ENCODE data around the gene ISOC2.
"Not testable (repeated sequence)": the region's sequence is repeated elsewhere in the genome, so short reads cannot be mapped to it uniquely, and the experiment has no call there.

Gene ISOC2

GRCh38 chr19:55496820-55497219 lies 35.4 kb upstream of the ISOC2 start:
- H3K4me1 ChIP-seq (ENCODE audit: control insufficient read depth, insufficient read depth, low read length): peaks cover 23% of the 10 kb centered on the region
- not testable (repeated sequence) for H3K9ac ChIP-seq (ENCODE audit: low read length); H3K4me3 ChIP-seq (ENCODE audit: low read length); H3K27me3 ChIP-seq (replicated peaks; ENCODE audit: control insufficient read depth, insufficient read depth, low read length); DNase-seq (ENCODE audit: low read depth); H3K9me3 ChIP-seq (ENCODE audit: control insufficient read depth, low read length)
- H3K36me3 ChIP-seq (ENCODE audit: control insufficient read depth, insufficient read depth, low read length, severe bottlenecking): peaks cover 15% of the 10 kb centered on the region

GRCh38 chr19:55495646-55496349 lies 34.4 kb upstream of the ISOC2 start:
- Histone ChIP-seq H3K9ac (ENCODE audit: low read length) (peak overlapping the region; percentile 17), H3K9me3 (ENCODE audit: control insufficient read depth, low read length) (no peaks in the 10 kb centered on the region), H3K27me3 (replicated peaks; ENCODE audit: control insufficient read depth, insufficient read depth, low read length) (no peaks in the 10 kb centered on the region), H3K4me3 (ENCODE audit: low read length) (no peak overlapping the region), H3K36me3 (ENCODE audit: control insufficient read depth, insufficient read depth, low read length, severe bottlenecking) (peaks cover 11% of the 10 kb centered on the region), H3K4me1 (ENCODE audit: control insufficient read depth, insufficient read depth, low read length) (peaks cover 33% of the 10 kb centered on the region)
- DNase-seq (ENCODE audit: low read depth): no peak

GRCh38 chr19:55494172-55494761 lies 32.8 kb upstream of the ISOC2 start:
- Histone ChIP-seq H3K27me3 (replicated peaks; ENCODE audit: control insufficient read depth, insufficient read depth, low read length) (no peaks in the 10 kb centered on the region), H3K9me3 (ENCODE audit: control insufficient read depth, low read length) (no peaks in the 10 kb centered on the region), H3K4me3 (ENCODE audit: low read length) (peak overlapping the region; percentile 82), H3K4me1 (ENCODE audit: control insufficient read depth, insufficient read depth, low read length) (peaks cover 37% of the 10 kb centered on the region), H3K36me3 (ENCODE audit: control insufficient read depth, insufficient read depth, low read length, severe bottlenecking) (no peaks in the 10 kb centered on the region), H3K9ac (ENCODE audit: low read length) (peak overlapping the region; percentile 86)
- DNase-seq (ENCODE audit: low read depth): no peak

GRCh38 chr19:55493645-55494171 lies 32.3 kb upstream of the ISOC2 start:
- peak overlapping the region; percentile 82 for H3K4me3 ChIP-seq (ENCODE audit: low read length)

GRCh38 chr19:55493052-55493644 lies 31.7 kb upstream of the ISOC2 start:
- Histone ChIP-seq H3K27me3 (replicated peaks; ENCODE audit: control insufficient read depth, insufficient read depth, low read length) (no peaks in the 10 kb centered on the region), H3K4me3 (ENCODE audit: low read length) (peak overlapping the region; percentile 82), H3K9ac (ENCODE audit: low read length) (peak overlapping the region; percentile 86), H3K9me3 (ENCODE audit: control insufficient read depth, low read length) (no peaks in the 10 kb centered on the region), H3K36me3 (ENCODE audit: control insufficient read depth, insufficient read depth, low read length, severe bottlenecking) (no peaks in the 10 kb centered on the region), H3K4me1 (ENCODE audit: control insufficient read depth, insufficient read depth, low read length) (peaks cover 45% of the 10 kb centered on the region)
- DNase-seq (ENCODE audit: low read depth): no peak

More at GRCh38 chr19:55493645-55494171, 32.3 kb upstream of the ISOC2 start:
- H3K27me3 ChIP-seq (replicated peaks; ENCODE audit: control insufficient read depth, insufficient read depth, low read length): no peaks in the 10 kb centered on the region
- peak overlapping the region; percentile 86 for H3K9ac ChIP-seq (ENCODE audit: low read length)
- DNase-seq (ENCODE audit: low read depth): no peak
- H3K9me3 ChIP-seq (ENCODE audit: control insufficient read depth, low read length): no peaks in the 10 kb centered on the region
- no peaks in the 10 kb centered on the region for H3K36me3 ChIP-seq (ENCODE audit: control insufficient read depth, insufficient read depth, low read length, severe bottlenecking)
- H3K4me1 ChIP-seq (ENCODE audit: control insufficient read depth, insufficient read depth, low read length): peaks cover 40% of the 10 kb centered on the region

GRCh38 chr19:55492362-55492944 lies 31.0 kb upstream of the ISOC2 start:
- no peaks in the 10 kb centered on the region for H3K36me3 ChIP-seq (ENCODE audit: control insufficient read depth, insufficient read depth, low read length, severe bottlenecking)
- H3K4me1 ChIP-seq (ENCODE audit: control insufficient read depth, insufficient read depth, low read length): peaks cover 50% of the 10 kb centered on the region
- no peak overlapping the region for H3K9ac ChIP-seq (ENCODE audit: low read length)
- H3K9me3 ChIP-seq (ENCODE audit: control insufficient read depth, low read length): no peaks in the 10 kb centered on the region
- no peak for DNase-seq (ENCODE audit: low read depth)
- no peak overlapping the region for H3K4me3 ChIP-seq (ENCODE audit: low read length)
- no peaks in the 10 kb centered on the region for H3K27me3 ChIP-seq (replicated peaks; ENCODE audit: control insufficient read depth, insufficient read depth, low read length)

GRCh38 chr19:55491546-55492360 lies 30.3 kb upstream of the ISOC2 start:
- DNase-seq (ENCODE audit: low read depth): no peak
- Histone ChIP-seq H3K4me3 (ENCODE audit: low read length) (no peak overlapping the region), H3K9ac (ENCODE audit: low read length) (peak overlapping the region; percentile 59)

GRCh38 chr19:55490478-55491432 lies 29.3 kb upstream of the ISOC2 start:
- Histone ChIP-seq H3K4me3 (ENCODE audit: low read length) (no peak overlapping the region), H3K36me3 (ENCODE audit: control insufficient read depth, insufficient read depth, low read length, severe bottlenecking) (no peaks in the 10 kb centered on the region), H3K9ac (ENCODE audit: low read length) (peak overlapping the region; percentile 59), H3K4me1 (ENCODE audit: control insufficient read depth, insufficient read depth, low read length) (peaks cover 66% of the 10 kb centered on the region), H3K27me3 (replicated peaks; ENCODE audit: control insufficient read depth, insufficient read depth, low read length) (no peaks in the 10 kb centered on the region), H3K9me3 (ENCODE audit: control insufficient read depth, low read length) (no peaks in the 10 kb centered on the region)
- DNase-seq (ENCODE audit: low read depth): no peak

More at GRCh38 chr19:55491546-55492360, 30.3 kb upstream of the ISOC2 start:
- H3K9me3 ChIP-seq (ENCODE audit: control insufficient read depth, low read length): no peaks in the 10 kb centered on the region
- no peaks in the 10 kb centered on the region for H3K36me3 ChIP-seq (ENCODE audit: control insufficient read depth, insufficient read depth, low read length, severe bottlenecking)
- H3K27me3 ChIP-seq (replicated peaks; ENCODE audit: control insufficient read depth, insufficient read depth, low read length): no peaks in the 10 kb centered on the region
- H3K4me1 ChIP-seq (ENCODE audit: control insufficient read depth, insufficient read depth, low read length): peaks cover 57% of the 10 kb centered on the region

GRCh38 chr19:55489711-55490477 lies 28.5 kb upstream of the ISOC2 start:
- Histone ChIP-seq H3K9ac (ENCODE audit: low read length) (peak overlapping the region; percentile 58), H3K4me1 (ENCODE audit: control insufficient read depth, insufficient read depth, low read length) (peaks cover 71% of the 10 kb centered on the region), H3K9me3 (ENCODE audit: control insufficient read depth, low read length) (no peaks in the 10 kb centered on the region), H3K4me3 (ENCODE audit: low read length) (no peak overlapping the region), H3K27me3 (replicated peaks; ENCODE audit: control insufficient read depth, insufficient read depth, low read length) (no peaks in the 10 kb centered on the region), H3K36me3 (ENCODE audit: control insufficient read depth, insufficient read depth, low read length, severe bottlenecking) (no peaks in the 10 kb centered on the region)
- no peak for DNase-seq (ENCODE audit: low read depth)

Measured in adipocyte (in vitro differentiated cells).